OCI-M2 (cell line): ENCODE results near the gene ZBTB4.

Source experiments
- DNase-seq: peaks from one replicate; lab custom pipeline; 2025; ENCODE audit not compliant: unreplicated experiment; lab: John Stamatoyannopoulos, UW

ZBTB4 gene

GRCh38 chr17:7443499-7444485 lies 35.6 kb downstream of the ZBTB4 start:
- DNase-seq: no peak

- no peak for DNase-seq
These were observed 37.3 kb downstream of the ZBTB4 start for GRCh38 chr17:7442142-7442541.

GRCh38 chr17:7441266-7441665 lies 38.2 kb downstream of the ZBTB4 start:
- DNase-seq: no peak

GRCh38 chr17:7440834-7441195 lies 38.6 kb downstream of the ZBTB4 start:
- DNase-seq: no peak

GRCh38 chr17:7440113-7440833 lies 39.2 kb downstream of the ZBTB4 start:
- DNase-seq: no peak

GRCh38 chr17:7439462-7440112 lies 39.8 kb downstream of the ZBTB4 start, which contains the start of gene FGF11:
FGF11 (plus strand) TSS chr17:7439512; CDS start chr17:7439621, 109 bp downstream.
- no peak for DNase-seq

- no peak for DNase-seq
These were observed 40.6 kb downstream of the ZBTB4 start for GRCh38 chr17:7438656-7439460.

GRCh38 chr17:7437950-7438614 lies 41.3 kb downstream of the ZBTB4 start:
- DNase-seq: no peak

- no peak for DNase-seq
These were observed 42.0 kb downstream of the ZBTB4 start for GRCh38 chr17:7437369-7437863.

- no peak for DNase-seq
These were observed 42.7 kb downstream of the ZBTB4 start for GRCh38 chr17:7436556-7437368.

GRCh38 chr17:7435676-7436555 lies 43.5 kb downstream of the ZBTB4 start:
- DNase-seq: no peak

- DNase-seq: no peak
These were observed 47.1 kb downstream of the ZBTB4 start for GRCh38 chr17:7432296-7432695.

GRCh38 chr17:7431231-7431630 lies 48.2 kb downstream of the ZBTB4 start:
- no peak for DNase-seq

- DNase-seq: no peak
These were observed 49.7 kb downstream of the ZBTB4 start for GRCh38 chr17:7429722-7430121.

GRCh38 chr17:7428557-7428956 lies 50.9 kb downstream of the ZBTB4 start, which contains the start of gene SPEM3:
SPEM3 (plus strand) TSS chr17:7428857; CDS start chr17:7428903, 46 bp downstream.
- no peak for DNase-seq

GRCh38 chr17:7427549-7427948 lies 51.9 kb downstream of the ZBTB4 start:
- DNase-seq: no peak

GRCh38 chr17:7426896-7427489 lies 52.4 kb downstream of the ZBTB4 start:
- no peak for DNase-seq
